Measurements from ENCODE around the gene CNTNAP5.

DNA sequence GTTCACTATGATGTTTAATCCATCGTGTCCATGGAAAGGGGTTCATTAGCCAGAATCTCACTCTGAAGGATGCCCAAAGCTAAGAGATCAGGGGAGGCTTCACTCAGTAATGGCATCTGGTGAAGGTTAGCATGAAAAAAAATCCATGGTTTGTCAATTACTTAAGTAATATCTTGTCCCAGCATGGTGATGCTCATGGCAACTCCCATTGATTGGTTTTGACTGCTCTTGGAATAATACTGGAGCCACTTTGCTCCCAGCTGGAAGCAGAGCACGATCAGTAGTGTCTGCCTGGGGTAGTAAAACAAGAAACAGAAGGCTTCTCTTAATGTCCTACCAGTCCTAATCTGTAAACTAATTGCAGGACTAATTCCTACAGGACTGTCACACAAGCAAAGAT lies 799.4 kb downstream of the CNTNAP5 start:
- TF ChIP-seq MXI1 (IDR thresholded peaks at IDR 0.05; ENCODE audit: low read depth, low read length), result no peak
- TF ChIP-seq EZH2 (IDR thresholded peaks at IDR 0.05; ENCODE audit: borderline replicate concordance, low read depth, low read length), result no peak

Data from K562 (cell line).